GM12878 (cell line): ENCODE results near the gene HUS1B.

Experiments
- CBX5 ChIP-seq: sonication (generic); IDR thresholded peaks from 2 replicates; pipeline ENCODE4 v1.6.1; 2016; ENCODE audit warnings: low read depth, moderate library complexity, mild to moderate bottlenecking, inconsistent platforms
- EP300 ChIP-seq, 2 experiments: fragments of 150-350 bp in 1 of 2; IDR thresholded peaks; 2 replicates each; pipeline ENCODE4 v1.6.1; 2011 to 2012; ENCODE audit warnings: low read depth in 2 of 2, low read length in 2 of 2, borderline replicate concordance in 1 of 2, improper control_type of control experiment in 1 of 2, inconsistent platforms in 1 of 2; ENCODE audit not compliant: control insufficient read depth in 1 of 2
- EZH2 ChIP-seq: IDR thresholded peaks from 2 replicates; pipeline ENCODE4 v1.6.1; 2012; ENCODE audit warnings: low read depth, mild to moderate bottlenecking, control low read depth, inconsistent platforms, low read length, borderline replicate concordance; ENCODE audit not compliant: control insufficient read depth
- GABPA ChIP-seq: IDR thresholded peaks from 2 replicates; pipeline ENCODE4 v1.6.1; 2014; ENCODE audit warnings: antibody characterized with exemption, low read depth, mild to moderate bottlenecking, inconsistent platforms
- HDAC2 ChIP-seq: fragments of 200-600 bp; sonication (generic); IDR thresholded peaks from 2 replicates; pipeline ENCODE4 v1.6.1; 2017
- MXI1 ChIP-seq: fragments of 150-350 bp; IDR thresholded peaks from 2 replicates; pipeline ENCODE4 v1.6.1; 2011; ENCODE audit warnings: low read depth, mild to moderate bottlenecking, inconsistent platforms, low read length, improper control_type of control experiment
- RAD21 ChIP-seq: IDR thresholded peaks from 2 replicates; pipeline ENCODE4 v1.6.1; 2011; ENCODE audit warnings: mild to moderate bottlenecking, low read depth, low read length, moderate library complexity; ENCODE audit not compliant: insufficient read depth
- RBBP5 ChIP-seq: fragments of 200-600 bp; sonication (generic); conservative IDR thresholded peaks from 2 replicates; pipeline ENCODE4 v1.6.1; 2016
- STAT1 ChIP-seq: fragments of 450-650 bp; conservative IDR thresholded peaks from 2 replicates; pipeline ENCODE4 v1.6.1; 2014; ENCODE audit warnings: antibody characterized with exemption, mild to moderate bottlenecking
- SUZ12 ChIP-seq: fragments of 200-600 bp; sonication (generic); IDR thresholded peaks from one replicate; pipeline ENCODE4 v1.6.1; 2018; ENCODE audit warnings: antibody characterized with exemption, mild to moderate bottlenecking; ENCODE audit not compliant: unreplicated experiment
- TF ChIP-seq, protein P1 (sequence below), 3 experiments: IDR thresholded peaks in 2 of 3; conservative IDR thresholded peaks in 1 of 3; 2 replicates each; pipeline ENCODE4 v1.5.1; 2011; ENCODE audit warnings: low read depth in 3 of 3, low read length in 3 of 3, mild to moderate bottlenecking in 3 of 3, control low read depth in 2 of 3, moderate library complexity in 2 of 3, inconsistent platforms in 1 of 3, mixed read lengths in 1 of 3; ENCODE audit not compliant: control insufficient read depth in 2 of 3, insufficient read depth in 1 of 3; ENCODE audit errors: extremely low read depth in 1 of 3
- TF ChIP-seq, protein P2 (sequence below): fragments of 450-650 bp; IDR thresholded peaks from 2 replicates; pipeline ENCODE4 v1.6.1; 2016; ENCODE audit warnings: mild to moderate bottlenecking
- TF ChIP-seq, protein P3 (sequence below): fragments of 450-650 bp; IDR thresholded peaks from 2 replicates; pipeline ENCODE4 v1.6.1; 2017; ENCODE audit warnings: mild to moderate bottlenecking, moderate library complexity
- TF ChIP-seq, protein P4 (sequence below): fragments of 450-650 bp; IDR thresholded peaks from 2 replicates; pipeline ENCODE4 v1.6.1; 2017; ENCODE audit warnings: antibody characterized with exemption, mild to moderate bottlenecking, moderate library complexity

DNA sequence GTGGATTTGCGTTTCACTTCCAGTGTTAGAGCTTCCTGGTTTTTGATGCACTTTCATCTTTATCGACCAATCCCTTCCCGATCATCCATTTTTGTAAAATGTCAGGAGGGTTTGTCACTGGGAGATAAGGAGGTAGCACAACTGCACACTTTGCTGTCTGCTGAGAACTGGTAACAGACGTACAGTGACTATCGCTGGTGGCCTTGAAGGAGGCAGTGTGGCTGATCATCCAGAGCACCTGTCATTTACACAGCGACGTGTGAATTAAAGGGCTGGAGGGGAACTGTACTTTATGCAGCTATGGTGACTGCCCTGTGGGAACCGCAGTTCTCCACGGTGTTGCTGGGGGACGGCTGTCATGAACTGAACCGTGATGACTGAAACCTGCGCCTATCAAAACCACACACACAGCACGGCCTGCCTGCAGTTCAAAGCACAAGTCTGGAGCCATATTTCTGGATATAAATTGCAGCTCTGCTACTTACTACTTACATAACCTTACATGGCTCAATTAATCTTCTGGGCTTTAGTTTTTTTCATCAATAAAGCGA is 50.0 kb downstream of the HUS1B start:
- TF ChIP-seq, protein P1, sequence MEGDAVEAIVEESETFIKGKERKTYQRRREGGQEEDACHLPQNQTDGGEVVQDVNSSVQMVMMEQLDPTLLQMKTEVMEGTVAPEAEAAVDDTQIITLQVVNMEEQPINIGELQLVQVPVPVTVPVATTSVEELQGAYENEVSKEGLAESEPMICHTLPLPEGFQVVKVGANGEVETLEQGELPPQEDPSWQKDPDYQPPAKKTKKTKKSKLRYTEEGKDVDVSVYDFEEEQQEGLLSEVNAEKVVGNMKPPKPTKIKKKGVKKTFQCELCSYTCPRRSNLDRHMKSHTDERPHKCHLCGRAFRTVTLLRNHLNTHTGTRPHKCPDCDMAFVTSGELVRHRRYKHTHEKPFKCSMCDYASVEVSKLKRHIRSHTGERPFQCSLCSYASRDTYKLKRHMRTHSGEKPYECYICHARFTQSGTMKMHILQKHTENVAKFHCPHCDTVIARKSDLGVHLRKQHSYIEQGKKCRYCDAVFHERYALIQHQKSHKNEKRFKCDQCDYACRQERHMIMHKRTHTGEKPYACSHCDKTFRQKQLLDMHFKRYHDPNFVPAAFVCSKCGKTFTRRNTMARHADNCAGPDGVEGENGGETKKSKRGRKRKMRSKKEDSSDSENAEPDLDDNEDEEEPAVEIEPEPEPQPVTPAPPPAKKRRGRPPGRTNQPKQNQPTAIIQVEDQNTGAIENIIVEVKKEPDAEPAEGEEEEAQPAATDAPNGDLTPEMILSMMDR (IDR thresholded peaks at IDR 0.05 in 2 of 3, conservative IDR thresholded peaks at IDR 0.05 in 1 of 3; ENCODE audit: control insufficient read depth in 2 of 3, extremely low read depth in 1 of 3, insufficient read depth in 1 of 3, low read depth in 3 of 3, low read length in 3 of 3), result no peak
- no peak for TF ChIP-seq EP300 (IDR thresholded peaks at IDR 0.05; ENCODE audit: borderline replicate concordance in 1 of 2, control insufficient read depth in 1 of 2, low read depth in 2 of 2, low read length in 2 of 2)
- TF ChIP-seq STAT1, result no peak
- TF ChIP-seq, protein P2, sequence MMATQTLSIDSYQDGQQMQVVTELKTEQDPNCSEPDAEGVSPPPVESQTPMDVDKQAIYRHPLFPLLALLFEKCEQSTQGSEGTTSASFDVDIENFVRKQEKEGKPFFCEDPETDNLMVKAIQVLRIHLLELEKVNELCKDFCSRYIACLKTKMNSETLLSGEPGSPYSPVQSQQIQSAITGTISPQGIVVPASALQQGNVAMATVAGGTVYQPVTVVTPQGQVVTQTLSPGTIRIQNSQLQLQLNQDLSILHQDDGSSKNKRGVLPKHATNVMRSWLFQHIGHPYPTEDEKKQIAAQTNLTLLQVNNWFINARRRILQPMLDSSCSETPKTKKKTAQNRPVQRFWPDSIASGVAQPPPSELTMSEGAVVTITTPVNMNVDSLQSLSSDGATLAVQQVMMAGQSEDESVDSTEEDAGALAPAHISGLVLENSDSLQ, result no peak
- TF ChIP-seq RBBP5, result no peak
- no peak for TF ChIP-seq HDAC2
- no peak for TF ChIP-seq MXI1
- no peak for TF ChIP-seq EZH2
- no peak for TF ChIP-seq GABPA
- no peak for TF ChIP-seq RAD21
- TF ChIP-seq CBX5, result no peak
- TF ChIP-seq SUZ12, result no peak
- TF ChIP-seq, protein P3, sequence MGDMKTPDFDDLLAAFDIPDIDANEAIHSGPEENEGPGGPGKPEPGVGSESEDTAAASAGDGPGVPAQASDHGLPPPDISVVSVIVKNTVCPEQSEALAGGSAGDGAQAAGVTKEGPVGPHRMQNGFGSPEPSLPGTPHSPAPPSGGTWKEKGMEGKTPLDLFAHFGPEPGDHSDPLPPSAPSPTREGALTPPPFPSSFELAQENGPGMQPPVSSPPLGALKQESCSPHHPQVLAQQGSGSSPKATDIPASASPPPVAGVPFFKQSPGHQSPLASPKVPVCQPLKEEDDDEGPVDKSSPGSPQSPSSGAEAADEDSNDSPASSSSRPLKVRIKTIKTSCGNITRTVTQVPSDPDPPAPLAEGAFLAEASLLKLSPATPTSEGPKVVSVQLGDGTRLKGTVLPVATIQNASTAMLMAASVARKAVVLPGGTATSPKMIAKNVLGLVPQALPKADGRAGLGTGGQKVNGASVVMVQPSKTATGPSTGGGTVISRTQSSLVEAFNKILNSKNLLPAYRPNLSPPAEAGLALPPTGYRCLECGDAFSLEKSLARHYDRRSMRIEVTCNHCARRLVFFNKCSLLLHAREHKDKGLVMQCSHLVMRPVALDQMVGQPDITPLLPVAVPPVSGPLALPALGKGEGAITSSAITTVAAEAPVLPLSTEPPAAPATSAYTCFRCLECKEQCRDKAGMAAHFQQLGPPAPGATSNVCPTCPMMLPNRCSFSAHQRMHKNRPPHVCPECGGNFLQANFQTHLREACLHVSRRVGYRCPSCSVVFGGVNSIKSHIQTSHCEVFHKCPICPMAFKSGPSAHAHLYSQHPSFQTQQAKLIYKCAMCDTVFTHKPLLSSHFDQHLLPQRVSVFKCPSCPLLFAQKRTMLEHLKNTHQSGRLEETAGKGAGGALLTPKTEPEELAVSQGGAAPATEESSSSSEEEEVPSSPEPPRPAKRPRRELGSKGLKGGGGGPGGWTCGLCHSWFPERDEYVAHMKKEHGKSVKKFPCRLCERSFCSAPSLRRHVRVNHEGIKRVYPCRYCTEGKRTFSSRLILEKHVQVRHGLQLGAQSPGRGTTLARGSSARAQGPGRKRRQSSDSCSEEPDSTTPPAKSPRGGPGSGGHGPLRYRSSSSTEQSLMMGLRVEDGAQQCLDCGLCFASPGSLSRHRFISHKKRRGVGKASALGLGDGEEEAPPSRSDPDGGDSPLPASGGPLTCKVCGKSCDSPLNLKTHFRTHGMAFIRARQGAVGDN, result no peak
- TF ChIP-seq, protein P4, sequence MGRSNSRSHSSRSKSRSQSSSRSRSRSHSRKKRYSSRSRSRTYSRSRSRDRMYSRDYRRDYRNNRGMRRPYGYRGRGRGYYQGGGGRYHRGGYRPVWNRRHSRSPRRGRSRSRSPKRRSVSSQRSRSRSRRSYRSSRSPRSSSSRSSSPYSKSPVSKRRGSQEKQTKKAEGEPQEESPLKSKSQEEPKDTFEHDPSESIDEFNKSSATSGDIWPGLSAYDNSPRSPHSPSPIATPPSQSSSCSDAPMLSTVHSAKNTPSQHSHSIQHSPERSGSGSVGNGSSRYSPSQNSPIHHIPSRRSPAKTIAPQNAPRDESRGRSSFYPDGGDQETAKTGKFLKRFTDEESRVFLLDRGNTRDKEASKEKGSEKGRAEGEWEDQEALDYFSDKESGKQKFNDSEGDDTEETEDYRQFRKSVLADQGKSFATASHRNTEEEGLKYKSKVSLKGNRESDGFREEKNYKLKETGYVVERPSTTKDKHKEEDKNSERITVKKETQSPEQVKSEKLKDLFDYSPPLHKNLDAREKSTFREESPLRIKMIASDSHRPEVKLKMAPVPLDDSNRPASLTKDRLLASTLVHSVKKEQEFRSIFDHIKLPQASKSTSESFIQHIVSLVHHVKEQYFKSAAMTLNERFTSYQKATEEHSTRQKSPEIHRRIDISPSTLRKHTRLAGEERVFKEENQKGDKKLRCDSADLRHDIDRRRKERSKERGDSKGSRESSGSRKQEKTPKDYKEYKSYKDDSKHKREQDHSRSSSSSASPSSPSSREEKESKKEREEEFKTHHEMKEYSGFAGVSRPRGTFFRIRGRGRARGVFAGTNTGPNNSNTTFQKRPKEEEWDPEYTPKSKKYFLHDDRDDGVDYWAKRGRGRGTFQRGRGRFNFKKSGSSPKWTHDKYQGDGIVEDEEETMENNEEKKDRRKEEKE, result no peak
